NB4 (cell line): Measurements from ENCODE around the gene MYLK.

Source experiments
- DNase-seq: peaks from one replicate; pipeline ENCODE4 v3.0.0; 2010; ENCODE audit warnings: low read depth
- H3K4me3 ChIP-seq: one replicate; pipeline ENCODE4 v1.5.1; 2011; ENCODE audit warnings: mild to moderate bottlenecking, low read depth, low read length, moderate library complexity
- CTCF ChIP-seq: IDR thresholded peaks from one replicate; pipeline ENCODE4 v1.5.1; 2012; ENCODE audit warnings: low read depth, low read length
- MYC ChIP-seq: IDR thresholded peaks from 2 replicates; pipeline ENCODE4 v1.6.1; 2011; ENCODE audit warnings: low read depth, low read length
- POLR2A ChIP-seq: IDR thresholded peaks from 2 replicates; pipeline ENCODE4 v1.6.1; 2011; ENCODE audit warnings: mild to moderate bottlenecking; ENCODE audit not compliant: insufficient read length; ENCODE audit errors: extremely low read depth
- TF ChIP-seq, protein P1 (sequence below): IDR thresholded peaks from 2 replicates; pipeline ENCODE4 v1.6.1; 2011; ENCODE audit warnings: low read depth, low read length

MYLK gene

GRCh38 chr3:123670743-123671142 is 213.4 kb downstream of the MYLK start:
- TF ChIP-seq, protein P1, sequence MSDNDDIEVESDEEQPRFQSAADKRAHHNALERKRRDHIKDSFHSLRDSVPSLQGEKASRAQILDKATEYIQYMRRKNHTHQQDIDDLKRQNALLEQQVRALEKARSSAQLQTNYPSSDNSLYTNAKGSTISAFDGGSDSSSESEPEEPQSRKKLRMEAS: no peak
- no peak for TF ChIP-seq CTCF
- TF ChIP-seq MYC: no peak
- no peak for TF ChIP-seq POLR2A
- no peak overlapping the region for H3K4me3 ChIP-seq
- DNase-seq: no peak

DNA sequence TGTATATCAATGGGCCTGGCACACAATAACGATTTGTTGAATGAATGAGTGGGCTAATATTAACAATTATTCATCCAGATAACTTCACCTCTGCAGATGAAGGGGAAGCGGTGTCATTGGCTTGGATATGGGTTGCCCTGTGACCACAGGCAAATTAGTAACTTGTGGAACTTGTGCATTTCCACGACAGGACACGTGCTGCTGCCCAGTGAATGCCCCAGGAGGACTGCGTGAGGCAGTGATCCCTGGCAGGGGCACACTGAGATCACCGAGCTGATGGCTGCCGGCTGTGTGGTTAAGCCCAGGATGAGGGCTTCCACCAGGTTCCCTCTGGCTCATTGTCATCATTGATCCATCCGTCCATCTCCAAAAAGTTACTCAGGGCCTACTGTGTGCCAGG is 215.2 kb downstream of the MYLK start:
- TF ChIP-seq, protein P1: no peak
- TF ChIP-seq POLR2A: no peak
- no peak for TF ChIP-seq CTCF
- no peak for TF ChIP-seq MYC
- DNase-seq: no peak
- H3K4me3 ChIP-seq: no peak overlapping the region

DNA sequence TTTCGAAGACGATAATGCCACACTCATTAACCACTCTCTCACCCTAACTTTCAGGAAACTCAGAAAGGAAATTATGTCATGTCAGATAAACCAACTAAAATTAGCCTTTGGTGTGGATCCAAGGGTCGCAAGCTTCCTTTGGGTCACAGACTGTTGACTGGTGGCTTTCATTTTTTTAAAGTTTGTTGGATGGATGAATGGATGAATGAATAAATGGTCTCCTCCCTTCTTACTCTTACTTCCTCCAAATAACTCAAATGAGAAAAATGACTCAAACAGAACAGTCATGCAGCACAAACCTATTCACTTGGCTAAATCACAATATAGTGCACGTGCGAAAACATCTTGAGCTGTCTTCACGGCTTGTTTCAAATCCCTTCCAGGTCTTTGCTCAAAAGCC is 216.3 kb downstream of the MYLK start:
- no peak overlapping the region for H3K4me3 ChIP-seq
- no peak for TF ChIP-seq CTCF
- no peak for TF ChIP-seq POLR2A
- no peak for TF ChIP-seq MYC
- TF ChIP-seq, protein P1: no peak
- no peak for DNase-seq

- TF ChIP-seq CTCF: no peak
- no peak for TF ChIP-seq MYC
- TF ChIP-seq, protein P1: no peak
- no peak for TF ChIP-seq POLR2A
- no peak overlapping the region for H3K4me3 ChIP-seq
- DNase-seq: no peak
Measured at GRCh38 chr3:123664753-123665152, 219.4 kb downstream of the MYLK start.

DNA sequence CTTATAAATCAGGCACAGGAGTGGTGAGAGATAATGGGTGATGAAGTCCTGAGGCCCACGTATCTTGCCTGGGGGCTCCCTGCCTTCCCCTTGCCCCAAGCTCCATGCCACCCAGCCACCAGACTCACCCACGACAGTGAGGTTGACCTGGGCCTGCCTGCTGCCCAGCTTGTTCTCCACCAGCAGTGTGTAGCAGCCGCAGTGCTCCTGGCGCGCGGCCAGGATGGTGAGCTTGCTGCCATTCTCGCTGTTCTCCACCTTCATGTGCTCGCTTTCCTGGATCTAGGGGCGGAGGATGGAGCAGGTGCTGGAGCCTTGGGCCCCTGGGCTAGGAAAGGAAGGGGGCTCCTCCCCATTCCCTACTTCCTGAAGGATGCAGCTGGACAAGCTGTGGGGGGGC is 220.2 kb downstream of the MYLK start:
- DNase-seq: no peak
- TF ChIP-seq, protein P1: no peak
- TF ChIP-seq MYC: no peak
- no peak for TF ChIP-seq CTCF
- no peak for TF ChIP-seq POLR2A
- no peak overlapping the region for H3K4me3 ChIP-seq

DNA sequence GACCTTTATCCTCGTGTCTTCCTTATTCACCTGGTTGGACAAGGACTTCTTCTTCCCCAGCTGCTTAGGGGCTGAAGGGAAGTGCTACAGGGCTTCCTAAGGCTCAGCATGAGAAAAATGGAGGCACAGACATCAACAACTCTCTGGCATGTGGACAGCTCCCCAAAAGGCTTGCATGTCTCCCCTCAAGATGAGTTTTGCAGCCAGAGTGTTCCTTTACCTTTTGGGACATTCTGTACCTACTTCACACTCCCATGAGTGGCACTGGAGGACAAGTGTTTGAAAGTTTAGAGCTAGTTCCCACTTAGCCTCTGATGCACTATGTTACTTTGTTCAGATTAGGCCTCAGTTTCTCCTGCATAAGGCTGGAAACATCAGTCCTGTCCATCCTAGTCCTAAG is 222.2 kb downstream of the MYLK start:
- no peak overlapping the region for H3K4me3 ChIP-seq
- TF ChIP-seq CTCF: no peak
- TF ChIP-seq, protein P1: no peak
- no peak for TF ChIP-seq POLR2A
- TF ChIP-seq MYC: no peak
- DNase-seq: no peak
